ENCODE data around the gene PARP2. TPM values are rescaled to one million over a fixed set of nuclear protein-coding genes. Genes with fewer than 3 reads are reported as not detected.

Gene PARP2
- total and polyA plus RNA-seq, 2 donors (not counting 3 experiments of a cell fraction or from before 2014, with no cell fraction given), result 15.7 to 30.6 TPM

DNA sequence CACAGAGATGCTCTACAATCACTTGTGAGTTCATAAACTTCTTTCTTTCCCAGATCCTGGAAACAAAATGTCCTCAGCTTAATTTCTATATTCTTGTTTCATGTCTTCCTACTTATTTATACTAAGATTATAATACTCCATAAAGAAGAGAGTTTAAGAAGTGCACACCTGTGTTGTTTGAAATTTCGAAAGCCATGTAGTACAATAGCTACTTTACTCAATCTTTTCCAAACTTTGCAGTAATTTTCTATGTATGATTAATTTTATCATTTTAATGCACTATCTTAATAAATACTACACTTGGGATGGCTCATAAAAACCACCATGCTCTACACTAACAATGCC is 37.4 kb upstream of the PARP2 start:
- Histone ChIP-seq H3K79me2 (ENCODE audit: control insufficient read depth, insufficient read depth, low read length) (peaks cover 13% of the 10 kb centered on the region), H3K4me3 (replicated peaks in 1 of 3; ENCODE audit: insufficient read depth in 1 of 3, low read depth in 1 of 3, low read length in 3 of 3) (peak overlapping the region in 2 of 3 experiments; percentile 99 to 100), H3K9me1 (replicated peaks; ENCODE audit: control insufficient read depth, extremely low read depth, insufficient read depth, low read length) (no peaks in the 10 kb centered on the region), H3K4me2 (ENCODE audit: insufficient read depth, low read length) (peak overlapping the region; percentile 100), H2AFZ (ENCODE audit: low read depth, low read length) (no peak overlapping the region), H3K27ac (ENCODE audit: insufficient read depth, low read depth, low read length) (no peak overlapping the region), H3K27me3 (ENCODE audit: control insufficient read depth in 2 of 2, insufficient read depth in 2 of 2, low read length in 2 of 2) (no peaks in the 10 kb centered on the region), H3K4me1 (ENCODE audit: control insufficient read depth, extremely low read depth, insufficient read depth, low read length) (peaks cover 9% of the 10 kb centered on the region), H4K20me1 (replicated peaks; ENCODE audit: control insufficient read depth, extremely low read depth, insufficient read depth, low read length) (no peaks in the 10 kb centered on the region), H3K36me3 (ENCODE audit: control insufficient read depth in 2 of 2, extremely low read depth in 1 of 2, insufficient read depth in 2 of 2, low read length in 2 of 2) (peaks cover 0 to 2% of the 10 kb centered on the region in 2 experiments), H3K9ac (replicated peaks; ENCODE audit: extremely low read depth, insufficient read depth, low read length) (peak overlapping the region; percentile 87), H3K9me3 (replicated peaks; ENCODE audit: control insufficient read depth, insufficient read depth, low read length) (no peaks in the 10 kb centered on the region)
- DNase-seq (ENCODE audit: low read depth, low spot score), result no peak
- CTCF ChIA-PET, result interaction anchor here (1.4 kb wide), 1 partner anchor 11 kb away, joined by 3 read pairs; no protein-coding TSS in a partner anchor
- POLR2A ChIA-PET, result no interaction called here
- intact Hi-C loops (cut with micrococcal nuclease), result loop anchor here (5.0 kb wide), 1 partner anchor 106 kb away; the partner anchor contains the start of gene TEP1
- dilution Hi-C loops (cut with MboI; ENCODE audit: extremely low pct_ligation_motif_present, low sequenced_read_pairs), result no loop called here
- BruUV-seq (replicated peaks), result no TSS peak
- FAIRE-seq, result no peak
- no peak for TF ChIP-seq GATA2 (IDR thresholded peaks at IDR 0.05; ENCODE audit: insufficient read depth, insufficient read length, low read depth, low read length)
- no peak for TF ChIP-seq EZH2 (IDR thresholded peaks at IDR 0.05; ENCODE audit: borderline replicate concordance, low read depth, low read length, severe bottlenecking)
- TF ChIP-seq, protein P1, sequence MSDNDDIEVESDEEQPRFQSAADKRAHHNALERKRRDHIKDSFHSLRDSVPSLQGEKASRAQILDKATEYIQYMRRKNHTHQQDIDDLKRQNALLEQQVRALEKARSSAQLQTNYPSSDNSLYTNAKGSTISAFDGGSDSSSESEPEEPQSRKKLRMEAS (IDR thresholded peaks at IDR 0.05; ENCODE audit: insufficient read depth, insufficient read length), result no peak
- no peak for TF ChIP-seq MYC (IDR thresholded peaks at IDR 0.05; ENCODE audit: low read depth, low read length)
- TF ChIP-seq POLR2A (IDR thresholded peaks at IDR 0.05; ENCODE audit: low read depth, low read length), result no peak
- TF ChIP-seq, protein P2, sequence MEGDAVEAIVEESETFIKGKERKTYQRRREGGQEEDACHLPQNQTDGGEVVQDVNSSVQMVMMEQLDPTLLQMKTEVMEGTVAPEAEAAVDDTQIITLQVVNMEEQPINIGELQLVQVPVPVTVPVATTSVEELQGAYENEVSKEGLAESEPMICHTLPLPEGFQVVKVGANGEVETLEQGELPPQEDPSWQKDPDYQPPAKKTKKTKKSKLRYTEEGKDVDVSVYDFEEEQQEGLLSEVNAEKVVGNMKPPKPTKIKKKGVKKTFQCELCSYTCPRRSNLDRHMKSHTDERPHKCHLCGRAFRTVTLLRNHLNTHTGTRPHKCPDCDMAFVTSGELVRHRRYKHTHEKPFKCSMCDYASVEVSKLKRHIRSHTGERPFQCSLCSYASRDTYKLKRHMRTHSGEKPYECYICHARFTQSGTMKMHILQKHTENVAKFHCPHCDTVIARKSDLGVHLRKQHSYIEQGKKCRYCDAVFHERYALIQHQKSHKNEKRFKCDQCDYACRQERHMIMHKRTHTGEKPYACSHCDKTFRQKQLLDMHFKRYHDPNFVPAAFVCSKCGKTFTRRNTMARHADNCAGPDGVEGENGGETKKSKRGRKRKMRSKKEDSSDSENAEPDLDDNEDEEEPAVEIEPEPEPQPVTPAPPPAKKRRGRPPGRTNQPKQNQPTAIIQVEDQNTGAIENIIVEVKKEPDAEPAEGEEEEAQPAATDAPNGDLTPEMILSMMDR (IDR thresholded peaks at IDR 0.05; ENCODE audit: extremely low read depth in 1 of 2, insufficient read depth in 1 of 2, low read depth in 1 of 2, low read length in 2 of 2), result no peak
- no peak for TF ChIP-seq FOS (IDR thresholded peaks at IDR 0.05; ENCODE audit: borderline replicate concordance, insufficient read depth, low read length)
- TF ChIP-seq POLR2AphosphoS5 (IDR thresholded peaks at IDR 0.05; ENCODE audit: insufficient read depth, low read depth, low read length), result no peak
- no peak for TF ChIP-seq JUN (IDR thresholded peaks at IDR 0.05; ENCODE audit: borderline replicate concordance, insufficient read depth, insufficient read length, low read depth)
